Measurements from ENCODE around the gene ABCD1.

The ABCD1 gene

GRCh38 chrX:153781428-153782047 lies 56.9 kb downstream of the ABCD1 start:
- peaks cover 24 to 70% (median 43%) of the 10 kb centered on the region in 10 experiments for H3K4me1 ChIP-seq
- H3K27me3 ChIP-seq = peaks cover 0 to 49% (median 25%) of the 10 kb centered on the region in 11 experiments; a peak in 16 of 22 replicates
- peak overlapping the region; percentile 56 to 92 (median 79) for H3K4me2 ChIP-seq
- H3K27ac ChIP-seq = peak overlapping the region in 6 of 11 experiments; percentile 32 to 64 (median 58); a peak in 8 of 22 replicates
- peaks cover 0 to 88% (median 17%) of the 10 kb centered on the region in 11 experiments; a peak in 14 of 22 replicates for H4K20me1 ChIP-seq
- H3K9me3 ChIP-seq (replicated peaks in 1 of 11) = peaks cover 0 to 47% (median 9%) of the 10 kb centered on the region in 11 experiments; a peak in 8 of 22 replicates
- H3K36me3 ChIP-seq = peaks cover 0 to 25% (median 12%) of the 10 kb centered on the region in 11 experiments; a peak in 9 of 22 replicates
- peak overlapping the region in 2 of 10 experiments; percentile 37 to 40; a peak in 2 of 20 replicates for H3K4me3 ChIP-seq
- peak overlapping the region in 8 of 11 experiments; percentile 32 to 70 (median 58); a peak in 11 of 22 replicates for H3K9ac ChIP-seq
- TF ChIP-seq Cebpa-rat (IDR thresholded peaks at IDR 0.05) = no peak

GRCh38 chrX:153782313-153782712 lies 57.7 kb downstream of the ABCD1 start:
- Histone ChIP-seq H4K20me1 (peaks cover 0 to 94% (median 24%) of the 10 kb centered on the region in 11 experiments; a peak in 15 of 22 replicates), H3K36me3 (peaks cover 0 to 33% (median 19%) of the 10 kb centered on the region in 11 experiments; a peak in 14 of 22 replicates), H3K4me3 (no peak overlapping the region), H3K27ac (no peak overlapping the region), H3K4me2 (peak overlapping the region in 9 of 11 experiments; percentile 74 to 92 (median 79); a peak in 15 of 22 replicates), H3K4me1 (peaks cover 24 to 71% (median 42%) of the 10 kb centered on the region in 10 experiments), H3K9ac (no peak overlapping the region), H3K9me3 (replicated peaks in 1 of 11) (peaks cover 0 to 41% (median 7%) of the 10 kb centered on the region in 11 experiments; a peak in 8 of 22 replicates), H3K27me3 (peaks cover 0 to 56% (median 32%) of the 10 kb centered on the region in 11 experiments; a peak in 16 of 22 replicates)
- no peak for TF ChIP-seq Cebpa-rat (IDR thresholded peaks at IDR 0.05)

GRCh38 chrX:153782871-153783270 lies 58.2 kb downstream of the ABCD1 start:
- H3K9me3 ChIP-seq (replicated peaks in 1 of 11) = peaks cover 0 to 41% (median 7%) of the 10 kb centered on the region in 11 experiments; a peak in 8 of 22 replicates
- no peak for TF ChIP-seq Cebpa-rat (IDR thresholded peaks at IDR 0.05)
- H3K27ac ChIP-seq = no peak overlapping the region
- peaks cover 0 to 94% (median 29%) of the 10 kb centered on the region in 11 experiments; a peak in 16 of 22 replicates for H4K20me1 ChIP-seq
- H3K36me3 ChIP-seq = peaks cover 0 to 39% (median 25%) of the 10 kb centered on the region in 11 experiments; a peak in 17 of 22 replicates
- H3K4me3 ChIP-seq = no peak overlapping the region
- peaks cover 24 to 66% (median 42%) of the 10 kb centered on the region in 10 experiments for H3K4me1 ChIP-seq
- H3K27me3 ChIP-seq = peaks cover 0 to 62% (median 37%) of the 10 kb centered on the region in 11 experiments; a peak in 16 of 22 replicates
- peak overlapping the region in 5 of 11 experiments; percentile 28 to 90 (median 79); a peak in 2 of 22 replicates for H3K4me2 ChIP-seq
- H3K9ac ChIP-seq = no peak overlapping the region

- H3K4me1 ChIP-seq = peaks cover 24 to 60% (median 38%) of the 10 kb centered on the region in 10 experiments
- H3K4me2 ChIP-seq = 0 out of 22 replicates have a peak overlapping the region, but pooled peaks of 1 of the 11 experiments have one; percentile 77
- H3K27ac ChIP-seq = no peak overlapping the region
- peaks cover 0 to 45% (median 30%) of the 10 kb centered on the region in 11 experiments; a peak in 17 of 22 replicates for H3K36me3 ChIP-seq
- TF ChIP-seq Cebpa-rat (IDR thresholded peaks at IDR 0.05) = no peak
- H4K20me1 ChIP-seq = peaks cover 0 to 94% (median 36%) of the 10 kb centered on the region in 11 experiments; a peak in 17 of 22 replicates
- no peak overlapping the region for H3K4me3 ChIP-seq
- H3K9me3 ChIP-seq (replicated peaks in 1 of 11) = peaks cover 0 to 41% (median 7%) of the 10 kb centered on the region in 11 experiments; a peak in 8 of 22 replicates
- peaks cover 0 to 68% (median 38%) of the 10 kb centered on the region in 11 experiments; a peak in 16 of 22 replicates for H3K27me3 ChIP-seq
- no peak overlapping the region for H3K9ac ChIP-seq
Measured at GRCh38 chrX:153783378-153784013, 58.8 kb downstream of the ABCD1 start.

GRCh38 chrX:153784325-153784967 lies 59.8 kb downstream of the ABCD1 start:
- Histone ChIP-seq H3K9ac (no peak overlapping the region), H3K36me3 (peaks cover 1 to 55% (median 36%) of the 10 kb centered on the region in 11 experiments; a peak in 17 of 22 replicates), H3K9me3 (replicated peaks in 1 of 11) (peaks cover 0 to 41% (median 7%) of the 10 kb centered on the region in 11 experiments; a peak in 8 of 22 replicates), H3K4me2 (no peak overlapping the region), H3K27ac (no peak overlapping the region), H3K4me3 (no peak overlapping the region), H3K27me3 (peaks cover 0 to 74% (median 38%) of the 10 kb centered on the region in 11 experiments; a peak in 17 of 22 replicates), H4K20me1 (peaks cover 0 to 97% (median 43%) of the 10 kb centered on the region in 11 experiments; a peak in 19 of 22 replicates), H3K4me1 (peaks cover 24 to 55% (median 37%) of the 10 kb centered on the region in 10 experiments)
- TF ChIP-seq Cebpa-rat (IDR thresholded peaks at IDR 0.05) = no peak

GRCh38 chrX:153786669-153787068 lies 62.0 kb downstream of the ABCD1 start:
- H3K27ac ChIP-seq = no peak overlapping the region
- no peak for TF ChIP-seq Cebpa-rat (IDR thresholded peaks at IDR 0.05)
- peaks cover 14 to 46% (median 20%) of the 10 kb centered on the region in 10 experiments; a peak in 19 of 20 replicates for H3K4me1 ChIP-seq
- peaks cover 16 to 99% (median 59%) of the 10 kb centered on the region in 11 experiments; a peak in 21 of 22 replicates for H4K20me1 ChIP-seq
- H3K36me3 ChIP-seq = peaks cover 7 to 71% (median 53%) of the 10 kb centered on the region in 11 experiments; a peak in 21 of 22 replicates
- H3K9ac ChIP-seq = no peak overlapping the region
- H3K27me3 ChIP-seq = peaks cover 19 to 92% (median 56%) of the 10 kb centered on the region in 11 experiments; a peak in 19 of 22 replicates
- no peak overlapping the region for H3K4me3 ChIP-seq
- H3K4me2 ChIP-seq = no peak overlapping the region
- H3K9me3 ChIP-seq (replicated peaks in 1 of 11) = peaks cover 0 to 33% (median 9%) of the 10 kb centered on the region in 11 experiments; a peak in 7 of 22 replicates

- TF ChIP-seq Cebpa-rat (IDR thresholded peaks at IDR 0.05) = no peak
- no peak overlapping the region for H3K27ac ChIP-seq
- H3K4me3 ChIP-seq = no peak overlapping the region
- no peak overlapping the region; a peak in 1 of 22 replicates for H3K9ac ChIP-seq
- H3K9me3 ChIP-seq (replicated peaks in 1 of 11) = peaks cover 3 to 42% (median 20%) of the 10 kb centered on the region in 11 experiments; a peak in 18 of 22 replicates
- peaks cover 13 to 83% (median 55%) of the 10 kb centered on the region in 11 experiments; a peak in 18 of 22 replicates for H3K27me3 ChIP-seq
- no peak overlapping the region for H3K4me2 ChIP-seq
- H3K4me1 ChIP-seq = peaks cover 11 to 37% (median 25%) of the 10 kb centered on the region in 10 experiments
- H4K20me1 ChIP-seq = peaks cover 27 to 83% (median 68%) of the 10 kb centered on the region in 11 experiments; a peak in 21 of 22 replicates
- peaks cover 7 to 71% (median 56%) of the 10 kb centered on the region in 11 experiments; a peak in 21 of 22 replicates for H3K36me3 ChIP-seq
Measured at GRCh38 chrX:153789654-153790053, 65.0 kb downstream of the ABCD1 start.

All from BLaER1 treated with 17β-estradiol and CSF1 and Interleukin-3, amounts not matched to agents 10 nM and 100 nM (cell line).